Measurements from ENCODE around the gene RGS12.
A peak's percentile ranks its signal among the peaks of the same experiment; 100 is the strongest.

The RGS12 gene

GRCh38 chr4:3263876-3264193, 29.0 kb upstream of the RGS12 start:
- Histone ChIP-seq H4K8ac (ENCODE audit: low read depth, low read length) (no peak overlapping the region), H3K18ac (ENCODE audit: low read length) (no peak overlapping the region), H3K27me3 (ENCODE audit: insufficient read depth, low read length, poor library complexity) (no peaks in the 10 kb centered on the region), H3K4me3 (ENCODE audit: low read length) (no peak overlapping the region), H3K79me1 (ENCODE audit: low read length) (no peaks in the 10 kb centered on the region), H2AK5ac (ENCODE audit: low read length) (no peak overlapping the region), H4K5ac (ENCODE audit: low read length) (no peak overlapping the region), H3K4ac (ENCODE audit: low read depth, low read length) (no peak overlapping the region), H3K4me1 (ENCODE audit: control insufficient read depth, low read depth, low read length) (peaks cover 2% of the 10 kb centered on the region), H2BK5ac (ENCODE audit: low read length) (no peak overlapping the region), H2BK120ac (ENCODE audit: low read depth, low read length) (no peak overlapping the region), H3K79me2 (ENCODE audit: control insufficient read depth, insufficient read depth, low read length) (no peaks in the 10 kb centered on the region), H3K4me2 (ENCODE audit: low read length) (no peak overlapping the region), H3K23ac (ENCODE audit: low read length) (no peak overlapping the region), H2BK15ac (replicated peaks; ENCODE audit: low read depth) (no peak overlapping the region), H3K9ac (ENCODE audit: low read length) (no peak overlapping the region), H3K36me3 (ENCODE audit: control insufficient read depth, insufficient read depth, low read length) (no peaks in the 10 kb centered on the region), H3K56ac (ENCODE audit: low read length) (no peak overlapping the region), H3K27ac (ENCODE audit: low read depth, low read length) (no peak overlapping the region)
- DNase-seq, result no peak
- WGBS (ENCODE audit: extremely low coverage, insufficient coverage, low lambda C conversion rate), result no CpG with 5 or more reads among the region's 6 CpGs

- Histone ChIP-seq H3K4me1 (ENCODE audit: control insufficient read depth, low read depth, low read length) (peaks cover 2% of the 10 kb centered on the region), H3K9ac (ENCODE audit: low read length) (no peak overlapping the region), H3K79me1 (ENCODE audit: low read length) (no peaks in the 10 kb centered on the region), H3K4me3 (ENCODE audit: low read length) (no peak overlapping the region), H3K4ac (ENCODE audit: low read depth, low read length) (no peak overlapping the region), H2BK5ac (ENCODE audit: low read length) (no peak overlapping the region), H4K8ac (ENCODE audit: low read depth, low read length) (no peak overlapping the region), H3K18ac (ENCODE audit: low read length) (no peak overlapping the region), H2AK5ac (ENCODE audit: low read length) (no peak overlapping the region), H3K4me2 (ENCODE audit: low read length) (no peak overlapping the region), H3K36me3 (ENCODE audit: control insufficient read depth, insufficient read depth, low read length) (no peaks in the 10 kb centered on the region), H3K56ac (ENCODE audit: low read length) (no peak overlapping the region), H4K5ac (ENCODE audit: low read length) (no peak overlapping the region), H3K27ac (ENCODE audit: low read depth, low read length) (no peak overlapping the region), H3K23ac (ENCODE audit: low read length) (no peak overlapping the region), H2BK15ac (replicated peaks; ENCODE audit: low read depth) (no peak overlapping the region), H3K27me3 (ENCODE audit: insufficient read depth, low read length, poor library complexity) (no peaks in the 10 kb centered on the region), H2BK120ac (ENCODE audit: low read depth, low read length) (no peak overlapping the region), H3K79me2 (ENCODE audit: control insufficient read depth, insufficient read depth, low read length) (no peaks in the 10 kb centered on the region)
- DNase-seq, result no peak
- WGBS (ENCODE audit: extremely low coverage, insufficient coverage, low lambda C conversion rate), result no CpG with 5 or more reads among the region's 17 CpGs
Measured at GRCh38 chr4:3266076-3266475, 26.7 kb upstream of the RGS12 start.

- Histone ChIP-seq H3K56ac (ENCODE audit: low read length) (no peak overlapping the region), H2BK15ac (replicated peaks; ENCODE audit: low read depth) (no peak overlapping the region), H3K23ac (ENCODE audit: low read length) (no peak overlapping the region), H3K27me3 (ENCODE audit: insufficient read depth, low read length, poor library complexity) (no peaks in the 10 kb centered on the region), H4K5ac (ENCODE audit: low read length) (no peak overlapping the region), H2BK5ac (ENCODE audit: low read length) (no peak overlapping the region), H3K4me2 (ENCODE audit: low read length) (no peak overlapping the region), H3K4me3 (ENCODE audit: low read length) (no peak overlapping the region), H2AK5ac (ENCODE audit: low read length) (no peak overlapping the region), H3K18ac (ENCODE audit: low read length) (no peak overlapping the region), H3K9ac (ENCODE audit: low read length) (no peak overlapping the region), H3K79me2 (ENCODE audit: control insufficient read depth, insufficient read depth, low read length) (no peaks in the 10 kb centered on the region), H2BK120ac (ENCODE audit: low read depth, low read length) (no peak overlapping the region), H3K4ac (ENCODE audit: low read depth, low read length) (no peak overlapping the region), H3K4me1 (ENCODE audit: control insufficient read depth, low read depth, low read length) (peaks cover 2% of the 10 kb centered on the region), H3K27ac (ENCODE audit: low read depth, low read length) (no peak overlapping the region), H3K79me1 (ENCODE audit: low read length) (no peaks in the 10 kb centered on the region), H3K36me3 (ENCODE audit: control insufficient read depth, insufficient read depth, low read length) (no peaks in the 10 kb centered on the region), H4K8ac (ENCODE audit: low read depth, low read length) (no peak overlapping the region)
- DNase-seq, result peak; percentile 38
- WGBS (ENCODE audit: extremely low coverage, insufficient coverage, low lambda C conversion rate), result no CpG with 5 or more reads among the region's 18 CpGs
Measured at GRCh38 chr4:3267576-3268394, 25.0 kb upstream of the RGS12 start.

GRCh38 chr4:3268395-3269104, 24.3 kb upstream of the RGS12 start:
- Histone ChIP-seq H3K18ac (ENCODE audit: low read length) (no peak overlapping the region), H3K4me3 (ENCODE audit: low read length) (no peak overlapping the region), H2AK5ac (ENCODE audit: low read length) (no peak overlapping the region), H3K9ac (ENCODE audit: low read length) (no peak overlapping the region), H3K4ac (ENCODE audit: low read depth, low read length) (no peak overlapping the region), H3K56ac (ENCODE audit: low read length) (no peak overlapping the region), H3K36me3 (ENCODE audit: control insufficient read depth, insufficient read depth, low read length) (no peaks in the 10 kb centered on the region), H2BK5ac (ENCODE audit: low read length) (no peak overlapping the region), H3K79me1 (ENCODE audit: low read length) (no peaks in the 10 kb centered on the region), H3K4me2 (ENCODE audit: low read length) (no peak overlapping the region), H3K4me1 (ENCODE audit: control insufficient read depth, low read depth, low read length) (peaks cover 2% of the 10 kb centered on the region), H3K27ac (ENCODE audit: low read depth, low read length) (no peak overlapping the region), H4K5ac (ENCODE audit: low read length) (no peak overlapping the region), H2BK120ac (ENCODE audit: low read depth, low read length) (no peak overlapping the region), H2BK15ac (replicated peaks; ENCODE audit: low read depth) (no peak overlapping the region), H3K23ac (ENCODE audit: low read length) (no peak overlapping the region), H3K27me3 (ENCODE audit: insufficient read depth, low read length, poor library complexity) (no peaks in the 10 kb centered on the region), H3K79me2 (ENCODE audit: control insufficient read depth, insufficient read depth, low read length) (no peaks in the 10 kb centered on the region), H4K8ac (ENCODE audit: low read depth, low read length) (no peak overlapping the region)
- WGBS (ENCODE audit: extremely low coverage, insufficient coverage, low lambda C conversion rate), result no CpG with 5 or more reads among the region's 17 CpGs
- DNase-seq, result no peak

- WGBS (ENCODE audit: extremely low coverage, insufficient coverage, low lambda C conversion rate), result no CpG with 5 or more reads among the region's 25 CpGs
- Histone ChIP-seq H3K56ac (ENCODE audit: low read length) (no peak overlapping the region), H3K23ac (ENCODE audit: low read length) (no peak overlapping the region), H3K18ac (ENCODE audit: low read length) (no peak overlapping the region), H2BK120ac (ENCODE audit: low read depth, low read length) (no peak overlapping the region), H3K79me1 (ENCODE audit: low read length) (no peaks in the 10 kb centered on the region), H2BK5ac (ENCODE audit: low read length) (no peak overlapping the region), H4K8ac (ENCODE audit: low read depth, low read length) (no peak overlapping the region), H3K36me3 (ENCODE audit: control insufficient read depth, insufficient read depth, low read length) (no peaks in the 10 kb centered on the region), H3K4me3 (ENCODE audit: low read length) (no peak overlapping the region), H3K27ac (ENCODE audit: low read depth, low read length) (no peak overlapping the region), H3K9ac (ENCODE audit: low read length) (no peak overlapping the region), H3K4me1 (ENCODE audit: control insufficient read depth, low read depth, low read length) (peaks cover 2% of the 10 kb centered on the region), H2BK15ac (replicated peaks; ENCODE audit: low read depth) (no peak overlapping the region), H3K4me2 (ENCODE audit: low read length) (no peak overlapping the region), H4K5ac (ENCODE audit: low read length) (no peak overlapping the region), H2AK5ac (ENCODE audit: low read length) (no peak overlapping the region), H3K4ac (ENCODE audit: low read depth, low read length) (no peak overlapping the region), H3K79me2 (ENCODE audit: control insufficient read depth, insufficient read depth, low read length) (no peaks in the 10 kb centered on the region), H3K27me3 (ENCODE audit: insufficient read depth, low read length, poor library complexity) (no peaks in the 10 kb centered on the region)
- DNase-seq, result no peak
Measured at GRCh38 chr4:3269105-3269927, 23.5 kb upstream of the RGS12 start.
